Activated T-cell treated with anti-CD3 and anti-CD28 coated beads, Interleukin-2, amount 50 U/mL, for 4 hours (primary cell): ENCODE data around the gene LINC00305. TPM values are rescaled to one million over a fixed set of nuclear protein-coding genes. Genes with fewer than 3 reads are reported as not detected.

Experiments
- ATAC-seq, 2 donors: fragments of 200-7000 bp; cut with Tn5 transposase; one replicate each; pipeline ENCODE4 v1.10.0; 2021
- DNase-seq: peaks from one replicate; pipeline ENCODE4 v3.0.0-alpha.2; 2020
- H3K27me3 Mint-ChIP-seq: one replicate; pipeline ENCODE4 v1.8.0; 2021; ENCODE audit warnings: low read depth, mixed read lengths
- H3K36me3 Mint-ChIP-seq: one replicate; pipeline ENCODE4 v1.8.0; 2022; ENCODE audit warnings: mixed read lengths; ENCODE audit not compliant: insufficient read depth
- H3K4me1 Mint-ChIP-seq: one replicate; pipeline ENCODE4 v1.8.0; 2021; ENCODE audit warnings: low read depth, mixed read lengths
- H3K4me3 Mint-ChIP-seq: one replicate; pipeline ENCODE4 v1.8.0; 2021; ENCODE audit warnings: mild to moderate bottlenecking, moderate library complexity, mixed read lengths
- H3K9me3 Mint-ChIP-seq: one replicate; pipeline ENCODE4 v1.8.0; 2021; ENCODE audit warnings: mixed read lengths
- total RNA-seq, 3 donors: library from RNA; stranded (reverse); gene quantifications; one replicate each; pipeline ENCODE4 v1.2.1, GENCODE V29; 2021

The LINC00305 gene
- total RNA-seq, 3 donors from 2014 or later: not detected

DNA sequence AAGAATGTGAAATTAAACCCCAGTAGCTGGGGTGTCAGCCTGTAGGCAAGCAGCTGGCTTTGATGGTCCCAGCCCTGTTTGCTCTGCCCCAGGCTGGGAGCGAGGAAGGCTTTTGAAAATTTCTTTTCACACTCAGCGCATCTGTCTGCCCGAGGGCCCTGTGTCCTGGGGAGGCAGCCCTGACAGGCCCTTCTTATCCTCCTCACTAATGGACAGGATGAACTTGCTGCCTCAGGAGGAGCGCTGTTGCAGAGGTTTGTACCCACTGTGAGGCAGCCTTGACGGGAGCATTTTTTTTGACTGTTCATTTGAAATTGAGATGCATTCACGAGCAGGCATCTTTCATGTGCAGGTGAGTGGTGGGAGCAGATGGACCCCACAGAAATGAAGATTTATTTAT lies 116.6 kb downstream of the LINC00305 start:
- no peaks in the 10 kb centered on the region for H3K4me1 Mint-ChIP-seq
- DNase-seq (no peak), ATAC-seq (no peak)
- H3K36me3 Mint-ChIP-seq: no peaks in the 10 kb centered on the region
- no peak overlapping the region for H3K4me3 Mint-ChIP-seq
- H3K9me3 Mint-ChIP-seq: no peaks in the 10 kb centered on the region
- H3K27me3 Mint-ChIP-seq: peaks cover 19% of the 10 kb centered on the region

DNA sequence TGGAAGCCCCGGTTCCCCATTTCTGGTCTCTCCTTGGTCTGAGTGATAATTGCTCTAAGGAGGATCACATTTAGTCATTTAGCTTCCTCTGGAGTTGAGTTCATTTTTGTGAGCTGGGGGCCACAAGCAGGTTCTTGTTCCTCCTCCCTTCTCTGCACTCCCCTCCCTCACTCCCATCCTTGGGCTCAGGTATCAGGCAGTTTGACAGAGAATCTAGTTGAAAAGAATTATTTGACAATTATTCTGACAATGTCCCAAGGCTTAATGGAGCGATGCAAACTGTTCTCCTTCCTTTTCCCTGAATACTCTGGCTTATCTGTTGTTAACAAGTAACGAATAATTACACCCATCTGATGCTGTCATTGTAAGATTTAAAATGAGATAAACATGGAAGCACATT lies 117.5 kb downstream of the LINC00305 start:
- Mint-ChIP-seq H3K4me3 (no peak overlapping the region), H3K27me3 (peaks cover 23% of the 10 kb centered on the region), H3K9me3 (no peaks in the 10 kb centered on the region), H3K36me3 (no peaks in the 10 kb centered on the region), H3K4me1 (no peaks in the 10 kb centered on the region)
- ATAC-seq (no peak), DNase-seq (no peak)

Other genes with a start within 250 kb of the LINC00305 start
- under 1 TPM in 1 of 3 donors, not detected in 2; 0.27 TPM for gene SERPINB10, start 241.1 kb downstream of the LINC00305 start, total RNA-seq
- 1 to 10 TPM; 3.0 to 9.5 (median 6.8) TPM for gene HMSD, start 199.8 kb downstream of the LINC00305 start, total RNA-seq
- gene SERPINB8, start 179.0 kb downstream of the LINC00305 start, total RNA-seq: 10 to 100 TPM; 17.0 to 22.6 (median 17.4) TPM